ENCODE data around the gene EXOC4.

- TF ChIP-seq POLR2AphosphoS5 (IDR thresholded peaks at IDR 0.05) = no peak
- TF ChIP-seq CTCF (IDR thresholded peaks at IDR 0.05) = no peak
Observed at GRCh38 chr7:133265821-133266220, 12.9 kb downstream of the EXOC4 start.
